Measurements from ENCODE around the gene DYNC2LI1. TPM values are rescaled to one million over a fixed set of nuclear protein-coding genes. Genes with fewer than 3 reads are reported as not detected.

Gene DYNC2LI1
- total RNA-seq, 1 donor from 2014 or later: 8.9 TPM

DNA sequence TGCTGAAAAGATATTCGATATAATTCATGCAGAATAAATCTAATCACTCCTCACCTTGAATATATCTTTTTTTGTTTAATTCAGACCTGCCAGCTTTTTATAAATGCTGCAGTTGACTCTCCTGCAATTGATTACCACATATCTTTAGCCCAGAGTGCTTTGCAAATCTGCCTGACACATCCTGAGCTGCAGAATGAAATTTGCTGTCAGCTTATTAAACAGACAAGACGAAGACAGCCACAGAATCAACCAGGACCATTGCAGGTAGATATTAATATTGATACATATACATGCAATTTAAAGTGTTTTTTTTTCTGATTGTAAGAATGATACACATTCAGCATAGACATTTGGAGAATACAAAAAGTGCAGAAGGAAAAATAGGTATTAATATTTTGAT is 35.6 kb upstream of the DYNC2LI1 start:
- Mint-ChIP-seq H3K27ac (no peak overlapping the region), H3K27me3 (peaks cover 15% of the 10 kb centered on the region)
- ATAC-seq (ENCODE audit: low read depth): no peak

DNA sequence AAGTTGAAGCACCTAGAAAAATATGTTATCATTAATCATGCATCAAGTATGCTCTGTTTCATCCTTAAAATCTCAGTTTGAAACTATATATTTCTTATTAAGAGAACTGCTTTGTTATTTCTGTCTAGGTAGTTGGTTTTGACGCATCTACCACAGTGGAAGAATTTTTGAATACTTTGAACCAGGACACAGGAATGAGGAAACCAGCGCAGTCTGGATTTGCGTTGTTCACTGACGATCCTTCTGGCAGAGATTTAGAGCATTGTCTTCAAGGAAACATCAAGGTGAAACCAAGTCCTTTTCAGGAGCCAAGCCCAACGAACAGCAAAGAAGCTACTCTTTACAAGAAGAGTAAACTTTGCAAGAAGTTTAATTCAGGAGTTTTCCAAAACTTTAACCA is 30.1 kb upstream of the DYNC2LI1 start:
- no peak overlapping the region for H3K4me3 Mint-ChIP-seq
- no peak overlapping the region for H3K27ac Mint-ChIP-seq
- intact Hi-C loops (cut with micrococcal nuclease): no loop called here
- peaks cover 14% of the 10 kb centered on the region for H3K27me3 Mint-ChIP-seq
- TF ChIP-seq, protein P1, sequence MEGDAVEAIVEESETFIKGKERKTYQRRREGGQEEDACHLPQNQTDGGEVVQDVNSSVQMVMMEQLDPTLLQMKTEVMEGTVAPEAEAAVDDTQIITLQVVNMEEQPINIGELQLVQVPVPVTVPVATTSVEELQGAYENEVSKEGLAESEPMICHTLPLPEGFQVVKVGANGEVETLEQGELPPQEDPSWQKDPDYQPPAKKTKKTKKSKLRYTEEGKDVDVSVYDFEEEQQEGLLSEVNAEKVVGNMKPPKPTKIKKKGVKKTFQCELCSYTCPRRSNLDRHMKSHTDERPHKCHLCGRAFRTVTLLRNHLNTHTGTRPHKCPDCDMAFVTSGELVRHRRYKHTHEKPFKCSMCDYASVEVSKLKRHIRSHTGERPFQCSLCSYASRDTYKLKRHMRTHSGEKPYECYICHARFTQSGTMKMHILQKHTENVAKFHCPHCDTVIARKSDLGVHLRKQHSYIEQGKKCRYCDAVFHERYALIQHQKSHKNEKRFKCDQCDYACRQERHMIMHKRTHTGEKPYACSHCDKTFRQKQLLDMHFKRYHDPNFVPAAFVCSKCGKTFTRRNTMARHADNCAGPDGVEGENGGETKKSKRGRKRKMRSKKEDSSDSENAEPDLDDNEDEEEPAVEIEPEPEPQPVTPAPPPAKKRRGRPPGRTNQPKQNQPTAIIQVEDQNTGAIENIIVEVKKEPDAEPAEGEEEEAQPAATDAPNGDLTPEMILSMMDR (IDR thresholded peaks at IDR 0.05): no peak
- no peak for ATAC-seq (ENCODE audit: low read depth)
- ChIA-PET POLR2A (no interaction called here), CTCF (no interaction called here)
- no peaks in the 10 kb centered on the region for H3K4me1 Mint-ChIP-seq
- no peak for DNase-seq
- no peaks in the 10 kb centered on the region for H3K36me3 Mint-ChIP-seq (ENCODE audit: low read depth)
- H3K9me3 Mint-ChIP-seq: no peaks in the 10 kb centered on the region

More for the DNA sequence above, 35.6 kb upstream of the DYNC2LI1 start:
- intact Hi-C loops (cut with micrococcal nuclease): no loop called here
- TF ChIP-seq, protein P1 (IDR thresholded peaks at IDR 0.05): no peak
- no peak overlapping the region for H3K4me3 Mint-ChIP-seq
- no peaks in the 10 kb centered on the region for H3K4me1 Mint-ChIP-seq
- CTCF ChIA-PET: no interaction called here
- POLR2A ChIA-PET: no interaction called here
- no peaks in the 10 kb centered on the region for H3K9me3 Mint-ChIP-seq
- DNase-seq: no peak
- H3K36me3 Mint-ChIP-seq (ENCODE audit: low read depth): no peaks in the 10 kb centered on the region

DNA sequence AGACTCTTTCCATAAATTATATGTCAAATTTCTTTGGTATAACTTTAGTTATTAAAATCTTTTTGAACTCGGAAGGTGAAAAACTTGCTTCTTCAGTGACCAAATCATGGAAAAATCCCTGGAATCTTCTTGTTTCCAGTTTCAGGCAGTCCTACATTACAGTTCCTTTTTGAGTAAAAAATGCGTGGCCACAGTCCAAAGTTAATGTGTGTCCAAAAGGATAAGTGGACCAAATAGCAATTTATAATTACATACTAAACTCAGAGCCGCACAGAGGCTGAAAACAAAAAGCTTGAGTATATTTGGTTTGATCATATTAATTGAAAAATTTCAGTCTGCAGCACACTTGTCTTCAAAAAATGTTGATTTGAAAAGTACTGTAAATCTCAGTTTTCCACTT is 28.4 kb upstream of the DYNC2LI1 start:
- DNase-seq (no peak), ATAC-seq (ENCODE audit: low read depth) (no peak)
- intact Hi-C loops (cut with micrococcal nuclease): no loop called here
- Mint-ChIP-seq H3K4me3 (no peak overlapping the region), H3K9me3 (no peaks in the 10 kb centered on the region), H3K27ac (no peak overlapping the region), H3K4me1 (no peaks in the 10 kb centered on the region), H3K27me3 (peaks cover 11% of the 10 kb centered on the region), H3K36me3 (ENCODE audit: low read depth) (no peaks in the 10 kb centered on the region)
- TF ChIP-seq, protein P1 (IDR thresholded peaks at IDR 0.05): no peak
- POLR2A ChIA-PET: no interaction called here
- CTCF ChIA-PET: no interaction called here

DNA sequence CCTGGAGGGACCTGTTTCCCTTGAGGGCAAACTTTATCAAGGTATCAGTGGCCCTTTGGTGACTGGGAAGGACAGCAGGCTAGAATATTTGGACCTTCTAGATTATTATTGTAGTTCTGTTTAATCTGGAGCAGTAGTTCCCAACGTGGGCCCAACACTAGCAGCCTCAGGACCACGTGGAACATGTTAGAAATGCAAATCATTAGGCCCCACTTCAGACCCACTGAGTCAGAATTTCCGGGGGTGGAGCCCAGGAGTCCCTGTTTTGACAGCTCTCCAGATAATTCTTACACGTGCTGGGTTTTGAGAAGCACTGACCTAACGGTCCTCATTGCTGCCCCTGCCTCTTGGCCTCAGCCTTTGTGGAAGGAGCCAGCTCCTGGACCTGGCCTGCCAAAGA is 25.5 kb upstream of the DYNC2LI1 start:
- ATAC-seq (ENCODE audit: low read depth): no peak
- Mint-ChIP-seq H3K9me3 (no peaks in the 10 kb centered on the region), H3K27me3 (peaks cover 3% of the 10 kb centered on the region), H3K27ac (no peak overlapping the region), H3K4me1 (no peaks in the 10 kb centered on the region), H3K4me3 (no peak overlapping the region), H3K36me3 (ENCODE audit: low read depth) (no peaks in the 10 kb centered on the region)
- POLR2A ChIA-PET: no interaction called here
- DNase-seq: no peak
- intact Hi-C loops (cut with micrococcal nuclease): no loop called here
- TF ChIP-seq, protein P1 (IDR thresholded peaks at IDR 0.05): no peak
- CTCF ChIA-PET: no interaction called here

DNA sequence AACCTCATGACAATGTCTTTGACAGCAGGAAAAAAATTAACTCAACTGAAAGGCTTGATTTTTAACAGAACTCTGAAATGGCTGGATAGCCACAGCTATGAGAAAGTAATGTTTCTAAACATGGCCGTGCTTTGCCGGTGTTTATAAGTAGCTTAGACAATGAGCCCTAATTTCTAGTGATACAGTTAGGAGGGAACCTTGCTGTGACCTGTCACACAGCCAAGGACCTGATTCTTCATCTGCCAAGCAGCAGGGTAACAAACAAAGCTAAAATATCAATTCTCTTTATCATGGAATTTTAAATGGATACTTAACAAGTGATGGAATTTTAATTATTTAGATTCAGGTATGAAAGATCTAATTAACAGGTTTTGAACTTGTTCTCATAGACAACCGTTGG is 24.3 kb upstream of the DYNC2LI1 start:
- no peak for ATAC-seq (ENCODE audit: low read depth)
- no peak for DNase-seq
- Mint-ChIP-seq H3K9me3 (no peaks in the 10 kb centered on the region), H3K4me3 (no peak overlapping the region), H3K27ac (no peak overlapping the region), H3K4me1 (no peaks in the 10 kb centered on the region), H3K27me3 (peaks cover 6% of the 10 kb centered on the region), H3K36me3 (ENCODE audit: low read depth) (no peaks in the 10 kb centered on the region)
- ChIA-PET POLR2A (no interaction called here), CTCF (no interaction called here)
- intact Hi-C loops (cut with micrococcal nuclease): no loop called here
- TF ChIP-seq, protein P1 (IDR thresholded peaks at IDR 0.05): no peak
